Activated B cell treated with CpG ODN at 0.5 μM for 24 hours (primary cell): ENCODE data around the gene KIAA1958. TPM values are rescaled to one million over a fixed set of nuclear protein-coding genes. Genes with fewer than 3 reads are reported as not detected.

ENCODE experiments used
- ATAC-seq: fragments of 200-7000 bp; cut with Tn5 transposase; one replicate; pipeline ENCODE4 v1.10.0; 2021; ENCODE audit warnings: low read depth, mild to moderate bottlenecking, moderate library complexity
- CTCF ChIA-PET: fragments of 350-600 bp; sonication (Branson Sonifier 250); formaldehyde crosslinking; loops from one replicate; lab custom pipeline; 2021; ENCODE audit warnings: antibody characterized with exemption; lab: Charles Lee
- POLR2A ChIA-PET: fragments of 350-600 bp; sonication (Branson Sonifier 250); formaldehyde crosslinking; loops from one replicate; lab custom pipeline; 2021; ENCODE audit warnings: antibody characterized with exemption; lab: Charles Lee
- DNase-seq: peaks from one replicate; pipeline ENCODE4 v3.0.0; 2022
- H3K27ac Mint-ChIP-seq: one replicate; pipeline ENCODE4 v1.8.0; 2020; ENCODE audit warnings: mixed read lengths
- H3K27me3 Mint-ChIP-seq: one replicate; pipeline ENCODE4 v1.8.0; 2021; ENCODE audit warnings: mixed read lengths
- H3K36me3 Mint-ChIP-seq: one replicate; pipeline ENCODE4 v1.8.0; 2021; ENCODE audit warnings: low read depth, mixed read lengths
- H3K4me1 Mint-ChIP-seq: one replicate; pipeline ENCODE4 v1.8.0; 2021; ENCODE audit warnings: mixed read lengths
- H3K4me3 Mint-ChIP-seq: one replicate; pipeline ENCODE4 v1.8.0; 2020; ENCODE audit warnings: mild to moderate bottlenecking, mixed read lengths
- H3K9me3 Mint-ChIP-seq: one replicate; pipeline ENCODE4 v1.8.0; 2020; ENCODE audit warnings: mixed read lengths
- intact Hi-C: fragments of 100-400 bp; cut with micrococcal nuclease; formaldehyde crosslinking; loops from one replicate; pipeline ENCODE4 v1.15.1; 2024
- total RNA-seq: library from RNA; stranded (reverse); gene quantifications from 2 replicates; pipeline ENCODE4 v1.2.3, GENCODE V29; 2022
- TF ChIP-seq, protein P1 (sequence below): fragments of 200-600 bp; IDR thresholded peaks from one replicate; pipeline ENCODE4 v1.8.0; 2022; ENCODE audit warnings: antibody characterized with exemption, mild to moderate bottlenecking

Gene KIAA1958
- total RNA-seq, 1 donor from 2014 or later: 7.4 TPM

DNA sequence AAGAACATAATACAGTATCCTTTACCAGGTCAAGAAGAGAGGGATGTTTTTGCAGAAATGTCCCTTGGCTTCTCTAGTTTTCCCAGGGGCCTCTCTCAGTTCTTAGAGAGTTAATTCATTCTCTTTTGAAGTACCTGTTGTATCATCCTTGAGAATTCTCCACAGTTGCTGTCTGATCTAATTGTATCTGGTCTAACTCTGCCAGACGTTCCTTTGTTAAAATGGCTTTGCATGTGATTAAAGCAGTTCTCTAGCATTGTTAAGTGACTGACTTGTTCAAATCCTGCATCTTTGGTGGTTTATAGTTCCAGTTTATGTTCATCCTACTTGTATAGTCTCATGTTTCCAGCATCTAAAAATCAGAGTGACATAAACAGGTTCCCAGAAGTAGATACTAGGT is 65.0 kb downstream of the KIAA1958 start:
- Mint-ChIP-seq H3K9me3 (no peaks in the 10 kb centered on the region), H3K4me3 (no peak overlapping the region), H3K27ac (no peak overlapping the region), H3K27me3 (no peaks in the 10 kb centered on the region), H3K4me1 (peaks cover 14% of the 10 kb centered on the region), H3K36me3 (peaks cover 2% of the 10 kb centered on the region)
- POLR2A ChIA-PET: no interaction called here
- CTCF ChIA-PET: no interaction called here
- ATAC-seq (no peak), DNase-seq (no peak)
- intact Hi-C loops: no loop called here
- TF ChIP-seq, protein P1, sequence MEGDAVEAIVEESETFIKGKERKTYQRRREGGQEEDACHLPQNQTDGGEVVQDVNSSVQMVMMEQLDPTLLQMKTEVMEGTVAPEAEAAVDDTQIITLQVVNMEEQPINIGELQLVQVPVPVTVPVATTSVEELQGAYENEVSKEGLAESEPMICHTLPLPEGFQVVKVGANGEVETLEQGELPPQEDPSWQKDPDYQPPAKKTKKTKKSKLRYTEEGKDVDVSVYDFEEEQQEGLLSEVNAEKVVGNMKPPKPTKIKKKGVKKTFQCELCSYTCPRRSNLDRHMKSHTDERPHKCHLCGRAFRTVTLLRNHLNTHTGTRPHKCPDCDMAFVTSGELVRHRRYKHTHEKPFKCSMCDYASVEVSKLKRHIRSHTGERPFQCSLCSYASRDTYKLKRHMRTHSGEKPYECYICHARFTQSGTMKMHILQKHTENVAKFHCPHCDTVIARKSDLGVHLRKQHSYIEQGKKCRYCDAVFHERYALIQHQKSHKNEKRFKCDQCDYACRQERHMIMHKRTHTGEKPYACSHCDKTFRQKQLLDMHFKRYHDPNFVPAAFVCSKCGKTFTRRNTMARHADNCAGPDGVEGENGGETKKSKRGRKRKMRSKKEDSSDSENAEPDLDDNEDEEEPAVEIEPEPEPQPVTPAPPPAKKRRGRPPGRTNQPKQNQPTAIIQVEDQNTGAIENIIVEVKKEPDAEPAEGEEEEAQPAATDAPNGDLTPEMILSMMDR: no peak

DNA sequence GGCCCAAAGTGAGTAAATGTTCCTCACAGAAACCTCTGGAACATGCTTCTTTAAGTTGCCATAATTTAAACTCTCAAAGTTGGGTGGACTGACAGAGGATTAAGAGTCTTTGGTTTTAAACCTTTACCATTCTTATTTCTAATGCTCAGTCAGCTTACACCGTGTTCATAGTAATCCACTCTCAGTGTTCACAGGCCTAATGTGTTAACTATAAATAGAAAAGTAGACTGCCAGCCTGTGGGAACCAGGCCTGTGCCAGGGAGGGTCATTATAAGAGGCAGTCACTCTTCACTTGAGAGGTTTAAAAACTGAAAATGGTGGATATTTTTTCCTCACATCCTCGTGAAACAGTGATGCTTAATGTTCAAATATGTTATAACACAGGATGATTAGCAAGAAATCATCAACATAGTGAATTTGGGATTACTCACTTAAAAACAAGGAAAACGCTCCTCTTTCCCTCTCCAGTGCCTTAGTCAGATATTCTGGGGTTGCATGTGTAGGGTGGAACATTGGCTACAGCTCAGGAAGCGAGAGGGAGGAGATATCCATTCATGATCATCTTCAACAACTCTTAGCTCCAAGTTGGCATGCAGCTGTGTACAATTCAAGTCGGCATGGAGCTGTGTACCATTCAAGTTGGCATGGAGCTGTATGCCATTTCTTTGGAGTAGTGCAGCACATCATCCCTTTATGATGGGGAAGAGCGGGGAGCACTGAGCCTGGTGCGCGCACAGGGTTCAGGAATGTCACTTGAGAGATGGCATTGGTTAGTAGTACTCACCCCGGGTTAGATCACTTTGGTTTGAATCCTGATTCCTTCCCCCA is 65.8 kb downstream of the KIAA1958 start:
- no peak overlapping the region for H3K27ac Mint-ChIP-seq
- ATAC-seq: no peak
- TF ChIP-seq, protein P1: no peak
- H3K9me3 Mint-ChIP-seq: no peaks in the 10 kb centered on the region
- ChIA-PET CTCF (no interaction called here), POLR2A (no interaction called here)
- no peaks in the 10 kb centered on the region for H3K27me3 Mint-ChIP-seq
- no peak for DNase-seq
- H3K4me1 Mint-ChIP-seq: peaks cover 14% of the 10 kb centered on the region
- H3K4me3 Mint-ChIP-seq: no peak overlapping the region
- H3K36me3 Mint-ChIP-seq: peaks cover 2% of the 10 kb centered on the region
- intact Hi-C loops: no loop called here

DNA sequence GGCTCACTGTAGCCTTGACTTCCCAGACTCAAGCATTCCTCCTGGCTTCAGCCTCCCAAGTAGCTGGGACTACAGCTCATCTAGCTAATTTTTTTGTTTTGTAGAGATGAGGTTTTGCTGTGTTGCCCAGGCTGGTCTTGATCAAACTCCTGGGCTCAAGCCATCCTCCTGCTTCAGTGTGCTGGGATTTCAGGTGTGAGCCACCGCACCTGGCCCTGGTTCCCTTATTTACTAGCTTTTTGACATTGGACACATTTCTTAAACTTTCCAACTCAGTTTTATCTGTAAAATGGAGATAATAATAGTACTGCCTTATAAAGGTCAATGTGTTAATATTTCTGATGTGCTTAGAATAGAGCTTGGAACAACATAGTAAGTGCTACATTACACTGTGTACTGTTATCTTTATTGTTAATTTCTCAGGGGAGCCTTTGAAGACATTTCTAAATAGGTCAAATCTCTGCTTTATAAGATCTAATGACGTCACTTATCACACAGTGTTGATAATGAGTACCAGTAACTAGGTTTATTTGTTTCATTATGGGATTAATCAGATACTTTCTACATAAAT is 66.7 kb downstream of the KIAA1958 start:
- Mint-ChIP-seq H3K27ac (no peak overlapping the region), H3K27me3 (no peaks in the 10 kb centered on the region), H3K9me3 (no peaks in the 10 kb centered on the region), H3K4me3 (no peak overlapping the region), H3K4me1 (peaks cover 13% of the 10 kb centered on the region), H3K36me3 (peaks cover 2% of the 10 kb centered on the region)
- ATAC-seq (no peak), DNase-seq (no peak)
- ChIA-PET POLR2A (no interaction called here), CTCF (no interaction called here)
- intact Hi-C loops: no loop called here
- TF ChIP-seq, protein P1: no peak

DNA sequence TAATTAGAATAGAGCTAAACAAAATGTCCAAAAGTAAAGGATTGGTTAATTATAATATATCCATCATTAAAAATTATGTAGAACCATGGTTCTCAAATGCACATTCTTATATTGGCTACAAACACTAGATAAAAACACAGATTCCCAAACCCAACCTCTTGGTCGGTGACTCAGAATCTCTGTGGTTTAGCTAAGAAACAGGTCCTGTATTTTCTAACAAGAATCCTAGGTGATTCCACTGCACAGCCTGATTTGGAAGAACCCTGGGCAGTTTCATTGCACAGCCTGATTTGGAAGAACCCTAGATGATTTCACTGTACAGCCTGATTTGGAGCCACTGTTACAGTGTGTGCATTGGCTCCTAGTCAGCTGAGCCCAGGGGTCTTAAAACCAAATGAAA is 67.9 kb downstream of the KIAA1958 start:
- H3K27ac Mint-ChIP-seq: no peak overlapping the region
- no peaks in the 10 kb centered on the region for H3K27me3 Mint-ChIP-seq
- no peaks in the 10 kb centered on the region for H3K9me3 Mint-ChIP-seq
- TF ChIP-seq, protein P1: no peak
- peaks cover 2% of the 10 kb centered on the region for H3K36me3 Mint-ChIP-seq
- POLR2A ChIA-PET: no interaction called here
- CTCF ChIA-PET: no interaction called here
- H3K4me1 Mint-ChIP-seq: peaks cover 1% of the 10 kb centered on the region
- intact Hi-C loops: no loop called here
- no peak for DNase-seq
- no peak for ATAC-seq
- H3K4me3 Mint-ChIP-seq: no peak overlapping the region

DNA sequence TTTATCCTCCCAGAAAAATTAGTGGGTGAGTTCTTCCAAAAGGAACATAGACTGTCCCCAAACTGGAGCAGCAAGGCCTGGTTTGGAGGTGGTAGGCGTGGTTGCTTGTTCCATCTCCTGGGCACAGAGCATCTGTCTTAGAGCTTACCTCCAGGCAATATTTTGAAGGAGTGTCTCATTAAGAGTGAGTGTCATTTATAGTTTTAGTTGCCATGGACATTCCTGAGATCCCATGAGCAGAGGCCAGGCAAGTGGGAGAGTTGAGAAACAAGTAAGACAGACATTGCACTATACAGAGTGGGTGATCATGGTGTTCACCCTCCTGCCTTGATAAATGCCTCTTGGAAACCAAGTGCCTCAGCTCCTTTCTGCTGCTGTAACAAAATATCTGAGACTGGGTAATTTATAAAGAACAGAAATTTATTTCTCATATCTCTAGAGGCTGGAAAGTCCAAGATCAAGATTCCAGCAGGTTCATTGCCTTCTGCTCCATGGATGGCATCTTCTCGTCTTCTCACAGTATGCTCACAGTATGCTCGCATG is 68.5 kb downstream of the KIAA1958 start:
- ChIA-PET CTCF (no interaction called here), POLR2A (no interaction called here)
- ATAC-seq (no peak), DNase-seq (no peak)
- intact Hi-C loops: no loop called here
- TF ChIP-seq, protein P1: no peak
- Mint-ChIP-seq H3K27ac (no peak overlapping the region), H3K4me3 (no peak overlapping the region), H3K4me1 (no peaks in the 10 kb centered on the region), H3K27me3 (no peaks in the 10 kb centered on the region), H3K36me3 (peaks cover 2% of the 10 kb centered on the region), H3K9me3 (no peaks in the 10 kb centered on the region)
